Suprapubic skin (tissue), 4 donors: ENCODE data around the gene ELMO1.

Source experiments
- EP300 ChIP-seq: sonication (generic); formaldehyde crosslinking; IDR thresholded peaks from one replicate; pipeline ENCODE4 v1.6.1; 2017; ENCODE audit warnings: antibody characterized with exemption
- POLR2A ChIP-seq, 2 donors: fragments of 450-650 bp; IDR thresholded peaks; one replicate each; pipeline ENCODE4 v1.6.1; 2017; ENCODE audit warnings: antibody characterized with exemption in 2 of 2, mild to moderate bottlenecking in 2 of 2, moderate library complexity in 2 of 2
- POLR2AphosphoS5 ChIP-seq, 3 donors: sonication (generic); formaldehyde crosslinking; IDR thresholded peaks; one replicate each; pipeline ENCODE4 v1.6.1; 2017; ENCODE audit warnings: antibody characterized with exemption in 3 of 3
- TF ChIP-seq, protein P1 (sequence below), 2 donors: fragments of 200-600 bp in 1 of 2; fragments of 450-650 bp in 1 of 2; sonication (generic) in 1 of 2; IDR thresholded peaks; one replicate each; pipeline ENCODE4 v1.5.1; 2016 to 2019; ENCODE audit warnings: antibody characterized with exemption in 2 of 2, mild to moderate bottlenecking in 1 of 2, moderate library complexity in 1 of 2

DNA sequence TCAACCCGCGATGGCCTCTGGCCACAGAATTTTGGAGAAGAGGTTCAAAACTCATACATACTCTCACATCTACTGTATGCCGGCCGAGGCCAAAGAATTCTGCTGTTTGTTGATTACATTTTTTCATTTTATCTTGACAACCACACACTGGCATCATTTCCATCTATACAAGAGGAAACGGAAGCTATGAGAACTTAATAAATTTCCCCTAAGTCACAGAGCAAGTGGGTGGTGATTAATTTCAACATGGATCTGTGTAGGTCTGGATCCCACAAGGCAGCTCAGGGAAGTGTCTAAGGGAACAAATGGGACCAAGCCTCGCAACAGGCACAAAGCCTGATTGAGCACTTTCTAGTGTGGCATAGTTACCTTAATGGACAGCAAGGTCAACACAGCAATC is 18.0 kb downstream of the ELMO1 start:
- TF ChIP-seq EP300 (no peak), POLR2A (IDR thresholded peaks at IDR 0.05) (no peak), POLR2AphosphoS5 (IDR thresholded peaks at IDR 0.05) (no peak)
- TF ChIP-seq, protein P1, sequence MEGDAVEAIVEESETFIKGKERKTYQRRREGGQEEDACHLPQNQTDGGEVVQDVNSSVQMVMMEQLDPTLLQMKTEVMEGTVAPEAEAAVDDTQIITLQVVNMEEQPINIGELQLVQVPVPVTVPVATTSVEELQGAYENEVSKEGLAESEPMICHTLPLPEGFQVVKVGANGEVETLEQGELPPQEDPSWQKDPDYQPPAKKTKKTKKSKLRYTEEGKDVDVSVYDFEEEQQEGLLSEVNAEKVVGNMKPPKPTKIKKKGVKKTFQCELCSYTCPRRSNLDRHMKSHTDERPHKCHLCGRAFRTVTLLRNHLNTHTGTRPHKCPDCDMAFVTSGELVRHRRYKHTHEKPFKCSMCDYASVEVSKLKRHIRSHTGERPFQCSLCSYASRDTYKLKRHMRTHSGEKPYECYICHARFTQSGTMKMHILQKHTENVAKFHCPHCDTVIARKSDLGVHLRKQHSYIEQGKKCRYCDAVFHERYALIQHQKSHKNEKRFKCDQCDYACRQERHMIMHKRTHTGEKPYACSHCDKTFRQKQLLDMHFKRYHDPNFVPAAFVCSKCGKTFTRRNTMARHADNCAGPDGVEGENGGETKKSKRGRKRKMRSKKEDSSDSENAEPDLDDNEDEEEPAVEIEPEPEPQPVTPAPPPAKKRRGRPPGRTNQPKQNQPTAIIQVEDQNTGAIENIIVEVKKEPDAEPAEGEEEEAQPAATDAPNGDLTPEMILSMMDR (IDR thresholded peaks at IDR 0.05), result no peak
